Prostate gland (tissue), 2 donors: ENCODE data around the gene CORO2B.

Experiments used
- CTCF ChIP-seq, 4 experiments: fragments of 200-600 bp in 2 of 4; fragments of 450-650 bp in 2 of 4; sonication (generic) in 2 of 4; IDR thresholded peaks; 1 replicate in 3 of 4; 2 replicates in 1 of 4; pipeline ENCODE4 v1.5.1; 2016 to 2019; ENCODE audit warnings: antibody characterized with exemption in 4 of 4, mild to moderate bottlenecking in 2 of 4, moderate library complexity in 2 of 4
- POLR2AphosphoS5 ChIP-seq: sonication (generic); formaldehyde crosslinking; IDR thresholded peaks from one replicate; pipeline ENCODE4 v1.6.1; 2017; ENCODE audit warnings: antibody characterized with exemption

GRCh38 chr15:68565234-68565633 is 13.6 kb upstream of the CORO2B start:
- TF ChIP-seq CTCF (IDR thresholded peaks at IDR 0.05) (no peak), POLR2AphosphoS5 (no peak)
